GM13977 (cell line): ENCODE results near the gene NES.
"Not testable (repeated sequence)": the region's sequence is repeated elsewhere in the genome, so short reads cannot be mapped to it uniquely, and the experiment has no call there.

Experiments
- DNase-seq: peaks from one replicate; pipeline ENCODE4 v3.0.0; 2012; ENCODE audit warnings: low spot score
- CTCF ChIP-seq: IDR thresholded peaks from 2 replicates; pipeline ENCODE4 v1.5.1; 2012; ENCODE audit warnings: mild to moderate bottlenecking, control low read depth; ENCODE audit not compliant: insufficient read depth; ENCODE audit errors: extremely low read depth, missing control alignments
- in situ Hi-C: fragments of 300-500 bp; cut with MboI; formaldehyde crosslinking; loops from one replicate; pipeline ENCODE4 v1.12.0; 2022; ENCODE audit warnings: low sequenced_read_pairs, low pct_unique_long_range_greater_than_20kb, mixed read lengths, inconsistent platforms; ENCODE audit not compliant: unreplicated experiment

NES gene

GRCh38 chr1:156638189-156638985, 38.8 kb downstream of the NES start:
- in situ Hi-C loops: no loop called here
- TF ChIP-seq CTCF: no peak
- DNase-seq: no peak

- in situ Hi-C loops: no loop called here
- no peak for DNase-seq
- TF ChIP-seq CTCF: no peak
These were observed 44.9 kb downstream of the NES start for GRCh38 chr1:156632355-156632754.

- DNase-seq, in situ Hi-C loops: not testable (repeated sequence)
- TF ChIP-seq CTCF: peak; percentile 8
These were observed 46.1 kb downstream of the NES start for GRCh38 chr1:156631152-156631551.

- in situ Hi-C loops: no loop called here
- TF ChIP-seq CTCF: no peak
- no peak for DNase-seq
These were observed 47.3 kb downstream of the NES start for GRCh38 chr1:156629823-156630449.

- peak; percentile 73 for TF ChIP-seq CTCF
- in situ Hi-C loops: no loop called here
- DNase-seq: peak; percentile 63
These were observed 49.8 kb downstream of the NES start for GRCh38 chr1:156627313-156627880.

- no peak for TF ChIP-seq CTCF
- no peak for DNase-seq
- in situ Hi-C loops: no loop called here
These were observed 51.1 kb downstream of the NES start for GRCh38 chr1:156626079-156626438.
